Measurements from ENCODE around the gene LY6G5C.
"Not testable (repeated sequence)": the region's sequence is repeated elsewhere in the genome, so short reads cannot be mapped to it uniquely, and the experiment has no call there.

LY6G5C gene

DNA sequence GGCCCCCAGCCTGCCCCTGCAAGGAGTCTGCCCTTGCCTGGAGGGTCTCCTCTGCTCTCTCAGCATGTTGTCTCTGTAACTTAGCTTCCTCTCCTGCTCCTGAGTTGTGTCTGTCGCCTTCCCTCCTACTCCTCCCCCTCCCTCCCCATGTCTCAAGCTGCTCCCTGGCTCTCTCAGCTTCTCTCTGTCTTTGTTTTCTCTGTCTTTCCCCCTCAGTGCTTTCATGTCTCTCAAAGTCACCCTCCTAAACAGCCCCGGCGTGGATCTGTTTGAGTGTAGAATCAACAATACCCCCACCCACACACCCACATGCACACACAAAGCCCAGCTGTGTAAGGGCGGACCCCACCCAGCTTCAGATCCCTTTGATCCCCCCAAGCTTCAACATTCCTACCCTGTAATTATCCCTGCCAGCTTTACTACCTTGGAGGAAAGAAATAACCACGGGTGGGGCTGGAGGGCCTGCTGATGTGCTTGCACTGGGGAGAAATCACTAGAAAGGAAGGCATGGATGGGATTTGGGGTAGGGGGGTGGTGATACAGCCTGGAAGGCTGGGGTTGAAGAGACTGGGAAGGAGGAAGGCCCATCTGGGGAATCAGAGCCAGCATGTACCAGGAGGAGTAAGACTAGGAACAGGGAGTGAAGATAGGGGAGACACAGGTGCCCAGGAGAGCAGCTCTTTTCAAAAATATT lies 33.3 kb upstream of the LY6G5C start:
- TF ChIP-seq, protein P1, sequence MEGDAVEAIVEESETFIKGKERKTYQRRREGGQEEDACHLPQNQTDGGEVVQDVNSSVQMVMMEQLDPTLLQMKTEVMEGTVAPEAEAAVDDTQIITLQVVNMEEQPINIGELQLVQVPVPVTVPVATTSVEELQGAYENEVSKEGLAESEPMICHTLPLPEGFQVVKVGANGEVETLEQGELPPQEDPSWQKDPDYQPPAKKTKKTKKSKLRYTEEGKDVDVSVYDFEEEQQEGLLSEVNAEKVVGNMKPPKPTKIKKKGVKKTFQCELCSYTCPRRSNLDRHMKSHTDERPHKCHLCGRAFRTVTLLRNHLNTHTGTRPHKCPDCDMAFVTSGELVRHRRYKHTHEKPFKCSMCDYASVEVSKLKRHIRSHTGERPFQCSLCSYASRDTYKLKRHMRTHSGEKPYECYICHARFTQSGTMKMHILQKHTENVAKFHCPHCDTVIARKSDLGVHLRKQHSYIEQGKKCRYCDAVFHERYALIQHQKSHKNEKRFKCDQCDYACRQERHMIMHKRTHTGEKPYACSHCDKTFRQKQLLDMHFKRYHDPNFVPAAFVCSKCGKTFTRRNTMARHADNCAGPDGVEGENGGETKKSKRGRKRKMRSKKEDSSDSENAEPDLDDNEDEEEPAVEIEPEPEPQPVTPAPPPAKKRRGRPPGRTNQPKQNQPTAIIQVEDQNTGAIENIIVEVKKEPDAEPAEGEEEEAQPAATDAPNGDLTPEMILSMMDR (conservative IDR thresholded peaks at IDR 0.05; ENCODE audit: control insufficient read depth, insufficient read depth, low read depth, low read length) = no peak
- DNase-seq (ENCODE audit: low read depth) = no peak

DNA sequence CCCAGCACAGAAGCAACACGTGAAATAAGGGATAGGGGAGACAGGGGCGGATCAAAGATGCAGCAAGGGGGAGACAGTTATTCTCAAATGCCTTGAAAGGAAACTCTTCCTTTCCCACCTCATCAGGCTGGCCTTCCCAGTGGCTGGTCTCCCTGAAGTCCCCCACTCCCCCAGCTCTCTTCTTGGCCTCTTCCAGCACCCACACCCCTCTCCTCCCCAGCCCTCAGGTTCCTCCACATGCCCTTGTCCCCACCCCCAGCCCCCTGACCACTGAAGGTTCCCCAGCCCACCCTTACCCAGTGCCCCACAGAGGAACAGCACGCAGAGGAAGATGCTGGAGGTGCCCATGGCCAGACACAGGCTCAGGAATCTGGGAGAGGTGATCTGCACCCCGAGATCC lies 32.6 kb upstream of the LY6G5C start:
- H3K4me3 ChIP-seq (ENCODE audit: control insufficient read depth, low read depth, low read length) = no peak overlapping the region
- TF ChIP-seq, protein P1 (conservative IDR thresholded peaks at IDR 0.05; ENCODE audit: control insufficient read depth, insufficient read depth, low read depth, low read length) = no peak
- no peak for DNase-seq (ENCODE audit: low read depth)

More for the DNA sequence above, 33.3 kb upstream of the LY6G5C start:
- H3K4me3 ChIP-seq (ENCODE audit: control insufficient read depth, low read depth, low read length) = no peak overlapping the region

DNA sequence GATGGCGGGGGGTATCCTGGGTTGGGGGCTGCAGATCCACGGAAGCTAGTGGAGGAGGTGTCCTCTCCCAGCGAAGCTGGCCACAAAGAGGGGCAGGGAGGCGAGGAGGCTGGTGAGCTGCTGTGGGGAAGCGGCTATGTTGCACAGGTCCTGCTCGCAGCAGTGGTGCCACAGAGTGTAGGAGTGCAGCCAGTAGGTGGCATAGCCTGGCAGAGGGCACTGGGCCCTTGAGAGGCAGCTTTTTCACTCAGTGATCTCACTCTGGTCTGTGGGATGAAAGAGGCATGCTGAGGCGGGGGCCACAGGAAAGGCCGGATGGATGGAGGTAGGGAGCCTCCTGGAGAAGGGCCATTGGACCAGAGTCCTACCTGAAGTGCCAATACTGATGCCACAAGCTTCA lies 31.4 kb upstream of the LY6G5C start:
- no peak overlapping the region for H3K4me3 ChIP-seq (ENCODE audit: control insufficient read depth, low read depth, low read length)
- DNase-seq (ENCODE audit: low read depth) = no peak
- TF ChIP-seq, protein P1 (conservative IDR thresholded peaks at IDR 0.05; ENCODE audit: control insufficient read depth, insufficient read depth, low read depth, low read length) = no peak

DNA sequence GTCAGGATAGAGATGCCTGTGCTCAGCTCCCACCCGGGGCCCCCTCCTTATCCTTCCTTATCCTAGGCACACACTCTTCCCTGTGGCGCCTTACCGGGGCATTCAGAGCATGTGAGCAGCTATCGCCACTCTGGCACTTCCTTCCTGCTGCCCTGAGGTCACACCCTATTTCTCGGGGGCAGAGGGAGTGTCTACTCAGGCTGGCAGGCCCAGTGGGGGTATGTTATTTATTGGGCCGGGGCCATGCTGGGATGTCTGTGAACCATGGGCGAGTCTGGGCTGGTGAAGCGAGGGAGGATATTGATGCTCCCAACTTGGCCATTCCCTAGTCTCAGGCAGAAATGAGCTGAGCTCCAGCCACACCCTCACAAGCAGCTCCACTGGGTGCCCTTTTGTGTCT lies 30.4 kb upstream of the LY6G5C start:
- TF ChIP-seq, protein P1 (conservative IDR thresholded peaks at IDR 0.05; ENCODE audit: control insufficient read depth, insufficient read depth, low read depth, low read length) = no peak
- no peak for DNase-seq (ENCODE audit: low read depth)
- no peak overlapping the region for H3K4me3 ChIP-seq (ENCODE audit: control insufficient read depth, low read depth, low read length)

DNA sequence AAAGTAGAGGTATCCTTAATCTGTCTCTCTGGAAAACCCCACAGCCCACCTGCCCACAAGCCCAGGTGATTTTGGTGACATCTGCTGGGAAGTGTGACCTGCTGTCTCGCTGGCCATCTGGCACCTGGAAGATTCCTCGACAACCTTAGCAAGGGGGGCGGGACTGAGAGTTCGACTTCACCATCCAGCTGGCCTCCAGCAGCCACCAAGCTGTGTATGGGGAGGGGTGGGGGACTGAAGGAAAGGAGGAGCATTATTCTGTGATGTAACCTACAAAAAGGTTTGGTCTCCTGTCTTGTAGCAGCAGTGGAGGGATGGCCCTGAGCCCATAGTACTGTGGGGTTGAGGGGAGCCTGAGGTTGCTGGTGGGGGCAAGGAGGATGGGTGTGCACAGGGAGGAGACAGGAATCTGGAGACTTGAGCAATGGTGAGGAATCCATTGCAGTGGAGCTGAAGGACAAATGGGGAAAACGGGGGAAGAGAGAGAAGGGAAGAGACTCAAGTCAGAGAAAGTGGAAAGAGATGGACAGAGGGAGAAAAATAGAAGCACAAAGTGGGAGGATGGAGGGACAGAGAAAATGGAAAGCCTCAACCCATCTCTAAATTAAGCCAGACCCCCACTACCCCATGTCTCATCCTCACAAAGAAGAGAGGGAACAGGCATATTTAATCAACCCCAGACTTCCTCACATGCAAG lies 29.8 kb upstream of the LY6G5C start:
- TF ChIP-seq, protein P1 (conservative IDR thresholded peaks at IDR 0.05; ENCODE audit: control insufficient read depth, insufficient read depth, low read depth, low read length) = no peak
- no peak overlapping the region for H3K4me3 ChIP-seq (ENCODE audit: control insufficient read depth, low read depth, low read length)
- DNase-seq (ENCODE audit: low read depth) = no peak

DNA sequence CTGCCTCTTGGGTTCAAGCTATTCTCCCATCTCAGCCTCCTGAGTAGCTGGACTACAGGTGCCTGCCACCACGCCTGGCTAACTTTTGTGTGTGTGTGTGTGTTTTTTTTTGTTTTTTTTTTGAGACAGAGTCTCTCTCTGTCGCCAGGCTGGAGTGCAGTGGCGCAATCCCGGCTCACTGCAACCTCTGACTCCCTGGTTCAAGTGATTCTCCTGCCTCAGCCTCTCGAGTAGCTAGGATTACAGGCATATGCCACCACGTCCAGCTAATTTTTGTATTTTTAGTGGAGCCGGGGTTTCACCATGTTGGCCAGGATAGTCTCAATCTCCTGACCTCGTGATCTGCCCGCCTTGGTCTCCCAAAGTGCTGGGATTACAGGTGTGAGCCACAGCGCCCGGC lies 28.3 kb upstream of the LY6G5C start:
- DNase-seq (ENCODE audit: low read depth); H3K4me3 ChIP-seq (ENCODE audit: control insufficient read depth, low read depth, low read length): not testable (repeated sequence)

DNA sequence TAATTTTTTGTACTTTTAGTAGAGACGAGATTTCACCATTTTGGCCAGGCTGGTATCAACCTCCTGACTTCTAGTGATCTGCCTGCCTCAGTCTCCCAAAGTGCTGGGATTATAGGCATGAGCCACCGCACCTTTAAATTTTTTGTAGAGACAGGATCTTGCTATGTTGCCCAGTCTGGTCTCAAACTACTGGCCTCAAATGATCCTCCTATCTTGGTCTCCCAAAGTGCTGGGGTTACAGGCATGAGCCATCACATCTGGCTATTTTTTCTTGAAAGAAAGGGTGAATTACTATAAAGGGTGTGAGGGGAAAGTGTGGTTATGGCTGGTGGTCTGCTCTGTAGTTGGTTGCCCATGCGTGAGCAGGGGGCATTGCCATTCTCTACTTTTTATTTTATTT lies 27.4 kb upstream of the LY6G5C start:
- TF ChIP-seq, protein P1 (conservative IDR thresholded peaks at IDR 0.05; ENCODE audit: control insufficient read depth, insufficient read depth, low read depth, low read length) = no peak
- no peak overlapping the region for H3K4me3 ChIP-seq (ENCODE audit: control insufficient read depth, low read depth, low read length)
- no peak for DNase-seq (ENCODE audit: low read depth)
